HG02610 (cell line): ENCODE data around the gene CASP9.
A peak's percentile ranks its signal among the peaks of the same experiment; 100 is the strongest.

Experiments used
- ATAC-seq: cut with Tn5 transposase; IDR thresholded peaks from one replicate; pipeline ENCODE4 v1.9.1; 2021; ENCODE audit warnings: mild to moderate bottlenecking, moderate library complexity; ENCODE audit not compliant: unreplicated experiment

CASP9 gene

GRCh38 chr1:15524021-15524282 lies at the start of gene CASP9:
TSS of gene CASP9 (minus strand) at chr1:15524215. CDS start at chr1:15524200, 15 bp downstream.
- ATAC-seq = no peak

GRCh38 chr1:15573477-15573876 lies 49.5 kb upstream of the CASP9 start:
- ATAC-seq = no peak

GRCh38 chr1:15571266-15571665 lies 47.3 kb upstream of the CASP9 start:
- ATAC-seq = no peak

GRCh38 chr1:15570861-15571260 lies 46.8 kb upstream of the CASP9 start:
- no peak for ATAC-seq

- no peak for ATAC-seq
These were observed 44.5 kb upstream of the CASP9 start for GRCh38 chr1:15568387-15569073.

- no peak for ATAC-seq
These were observed 35.3 kb upstream of the CASP9 start for GRCh38 chr1:15559189-15559810.

- ATAC-seq = no peak
These were observed 34.5 kb upstream of the CASP9 start for GRCh38 chr1:15558516-15558915.

- ATAC-seq = no peak
These were observed 33.6 kb upstream of the CASP9 start for GRCh38 chr1:15557594-15557993.

GRCh38 chr1:15557008-15557407 lies 33.0 kb upstream of the CASP9 start:
- ATAC-seq = no peak

- no peak for ATAC-seq
These were observed 26.6 kb upstream of the CASP9 start for GRCh38 chr1:15550573-15550972.

- ATAC-seq = no peak
These were observed 22.6 kb upstream of the CASP9 start for GRCh38 chr1:15546641-15547040.

GRCh38 chr1:15543589-15544568 lies 19.9 kb upstream of the CASP9 start:
- no peak for ATAC-seq

GRCh38 chr1:15543251-15543588 lies 19.2 kb upstream of the CASP9 start:
- no peak for ATAC-seq

- ATAC-seq = no peak
These were observed 18.6 kb upstream of the CASP9 start for GRCh38 chr1:15542388-15543250.

GRCh38 chr1:15541231-15541792 lies 17.3 kb upstream of the CASP9 start:
- no peak for ATAC-seq

GRCh38 chr1:15540186-15540585 lies 16.2 kb upstream of the CASP9 start:
- no peak for ATAC-seq

GRCh38 chr1:15538771-15539170 lies 14.8 kb upstream of the CASP9 start:
- no peak for ATAC-seq

- ATAC-seq = no peak
These were observed 7.7 kb upstream of the CASP9 start for GRCh38 chr1:15531682-15532081.

GRCh38 chr1:15531003-15531402 lies 7.0 kb upstream of the CASP9 start:
- ATAC-seq = no peak

- peak; percentile 52 for ATAC-seq
These were observed 2.7 kb upstream of the CASP9 start, which contains the start of gene DNAJC16 for GRCh38 chr1:15526490-15527339. TSS of gene DNAJC16 (plus strand) at chr1:15526848. CDS start at chr1:15529106, 2,258 bp downstream.
